ENCODE data around the gene APLP2. TPM values are rescaled to one million over a fixed set of nuclear protein-coding genes. Genes with fewer than 3 reads are reported as not detected.

The APLP2 gene
- total and polyA plus RNA-seq, 2 experiments from 2014 or later, result 322 to 362 TPM

DNA sequence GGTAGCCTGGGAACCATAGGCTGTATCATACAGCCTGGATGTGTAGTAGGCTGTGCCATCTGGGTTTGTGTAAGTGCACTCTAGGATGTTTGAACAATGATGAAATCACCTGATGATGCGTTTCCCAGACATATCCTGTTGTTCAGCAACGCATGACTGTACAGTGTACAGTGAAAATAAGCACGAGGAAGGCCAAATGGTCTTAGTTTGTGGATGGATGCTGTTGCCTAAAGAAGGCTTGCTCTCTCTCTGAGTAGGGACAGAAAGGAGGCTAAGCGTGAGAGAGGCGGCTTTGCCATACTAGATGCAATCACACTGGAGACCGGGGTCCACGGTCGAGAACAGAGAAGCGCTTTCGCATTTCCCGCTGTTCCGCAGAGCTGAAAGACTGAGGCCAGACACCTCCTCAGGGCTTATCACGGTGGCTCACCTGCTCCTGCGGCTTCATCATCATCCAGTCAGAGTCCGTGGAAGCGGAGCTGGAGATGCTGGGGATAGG, 27.6 kb upstream of the APLP2 start (continued):
- TF ChIP-seq, protein P1, sequence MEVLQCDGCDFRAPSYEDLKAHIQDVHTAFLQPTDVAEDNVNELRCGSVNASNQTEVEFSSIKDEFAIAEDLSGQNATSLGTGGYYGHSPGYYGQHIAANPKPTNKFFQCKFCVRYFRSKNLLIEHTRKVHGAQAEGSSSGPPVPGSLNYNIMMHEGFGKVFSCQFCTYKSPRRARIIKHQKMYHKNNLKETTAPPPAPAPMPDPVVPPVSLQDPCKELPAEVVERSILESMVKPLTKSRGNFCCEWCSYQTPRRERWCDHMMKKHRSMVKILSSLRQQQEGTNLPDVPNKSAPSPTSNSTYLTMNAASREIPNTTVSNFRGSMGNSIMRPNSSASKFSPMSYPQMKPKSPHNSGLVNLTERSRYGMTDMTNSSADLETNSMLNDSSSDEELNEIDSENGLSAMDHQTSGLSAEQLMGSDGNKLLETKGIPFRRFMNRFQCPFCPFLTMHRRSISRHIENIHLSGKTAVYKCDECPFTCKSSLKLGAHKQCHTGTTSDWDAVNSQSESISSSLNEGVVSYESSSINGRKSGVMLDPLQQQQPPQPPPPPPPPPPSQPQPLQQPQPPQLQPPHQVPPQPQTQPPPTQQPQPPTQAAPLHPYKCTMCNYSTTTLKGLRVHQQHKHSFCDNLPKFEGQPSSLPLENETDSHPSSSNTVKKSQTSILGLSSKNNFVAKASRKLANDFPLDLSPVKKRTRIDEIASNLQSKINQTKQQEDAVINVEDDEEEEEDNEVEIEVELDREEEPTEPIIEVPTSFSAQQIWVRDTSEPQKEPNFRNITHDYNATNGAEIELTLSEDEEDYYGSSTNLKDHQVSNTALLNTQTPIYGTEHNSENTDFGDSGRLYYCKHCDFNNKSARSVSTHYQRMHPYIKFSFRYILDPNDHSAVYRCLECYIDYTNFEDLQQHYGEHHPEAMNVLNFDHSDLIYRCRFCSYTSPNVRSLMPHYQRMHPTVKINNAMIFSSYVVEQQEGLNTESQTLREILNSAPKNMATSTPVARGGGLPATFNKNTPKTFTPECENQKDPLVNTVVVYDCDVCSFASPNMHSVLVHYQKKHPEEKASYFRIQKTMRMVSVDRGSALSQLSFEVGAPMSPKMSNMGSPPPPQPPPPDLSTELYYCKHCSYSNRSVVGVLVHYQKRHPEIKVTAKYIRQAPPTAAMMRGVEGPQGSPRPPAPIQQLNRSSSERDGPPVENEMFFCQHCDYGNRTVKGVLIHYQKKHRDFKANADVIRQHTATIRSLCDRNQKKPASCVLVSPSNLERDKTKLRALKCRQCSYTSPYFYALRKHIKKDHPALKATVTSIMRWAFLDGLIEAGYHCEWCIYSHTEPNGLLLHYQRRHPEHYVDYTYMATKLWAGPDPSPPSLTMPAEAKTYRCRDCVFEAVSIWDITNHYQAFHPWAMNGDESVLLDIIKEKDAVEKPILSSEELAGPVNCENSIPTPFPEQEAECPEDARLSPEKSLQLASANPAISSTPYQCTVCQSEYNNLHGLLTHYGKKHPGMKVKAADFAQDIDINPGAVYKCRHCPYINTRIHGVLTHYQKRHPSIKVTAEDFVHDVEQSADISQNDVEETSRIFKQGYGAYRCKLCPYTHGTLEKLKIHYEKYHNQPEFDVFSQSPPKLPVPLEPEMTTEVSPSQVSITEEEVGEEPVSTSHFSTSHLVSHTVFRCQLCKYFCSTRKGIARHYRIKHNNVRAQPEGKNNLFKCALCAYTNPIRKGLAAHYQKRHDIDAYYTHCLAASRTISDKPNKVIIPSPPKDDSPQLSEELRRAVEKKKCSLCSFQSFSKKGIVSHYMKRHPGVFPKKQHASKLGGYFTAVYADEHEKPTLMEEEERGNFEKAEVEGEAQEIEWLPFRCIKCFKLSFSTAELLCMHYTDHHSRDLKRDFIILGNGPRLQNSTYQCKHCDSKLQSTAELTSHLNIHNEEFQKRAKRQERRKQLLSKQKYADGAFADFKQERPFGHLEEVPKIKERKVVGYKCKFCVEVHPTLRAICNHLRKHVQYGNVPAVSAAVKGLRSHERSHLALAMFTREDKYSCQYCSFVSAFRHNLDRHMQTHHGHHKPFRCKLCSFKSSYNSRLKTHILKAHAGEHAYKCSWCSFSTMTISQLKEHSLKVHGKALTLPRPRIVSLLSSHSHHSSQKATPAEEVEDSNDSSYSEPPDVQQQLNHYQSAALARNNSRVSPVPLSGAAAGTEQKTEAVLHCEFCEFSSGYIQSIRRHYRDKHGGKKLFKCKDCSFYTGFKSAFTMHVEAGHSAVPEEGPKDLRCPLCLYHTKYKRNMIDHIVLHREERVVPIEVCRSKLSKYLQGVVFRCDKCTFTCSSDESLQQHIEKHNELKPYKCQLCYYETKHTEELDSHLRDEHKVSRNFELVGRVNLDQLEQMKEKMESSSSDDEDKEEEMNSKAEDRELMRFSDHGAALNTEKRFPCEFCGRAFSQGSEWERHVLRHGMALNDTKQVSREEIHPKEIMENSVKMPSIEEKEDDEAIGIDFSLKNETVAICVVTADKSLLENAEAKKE (CRISPR knock-in tag; IDR thresholded peaks at IDR 0.05), result no peak
- TF ChIP-seq NANOG (IDR thresholded peaks at IDR 0.05; ENCODE audit: borderline replicate concordance) (no peak), CREB1 (CRISPR knock-in tag; IDR thresholded peaks at IDR 0.05; ENCODE audit: low read depth) (no peak), JUNB (IDR thresholded peaks at IDR 0.05; ENCODE audit: unreplicated experiment) (no peak), EZH2 (IDR thresholded peaks at IDR 0.05; ENCODE audit: low read depth, unreplicated experiment) (no peak), STAT1 (IDR thresholded peaks at IDR 0.05; ENCODE audit: unreplicated experiment) (no peak), POLR2AphosphoS5 (IDR thresholded peaks at IDR 0.05; ENCODE audit: low read depth) (no peak)
- TF ChIP-seq, protein P2, sequence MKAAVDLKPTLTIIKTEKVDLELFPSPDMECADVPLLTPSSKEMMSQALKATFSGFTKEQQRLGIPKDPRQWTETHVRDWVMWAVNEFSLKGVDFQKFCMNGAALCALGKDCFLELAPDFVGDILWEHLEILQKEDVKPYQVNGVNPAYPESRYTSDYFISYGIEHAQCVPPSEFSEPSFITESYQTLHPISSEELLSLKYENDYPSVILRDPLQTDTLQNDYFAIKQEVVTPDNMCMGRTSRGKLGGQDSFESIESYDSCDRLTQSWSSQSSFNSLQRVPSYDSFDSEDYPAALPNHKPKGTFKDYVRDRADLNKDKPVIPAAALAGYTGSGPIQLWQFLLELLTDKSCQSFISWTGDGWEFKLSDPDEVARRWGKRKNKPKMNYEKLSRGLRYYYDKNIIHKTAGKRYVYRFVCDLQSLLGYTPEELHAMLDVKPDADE (IDR thresholded peaks at IDR 0.05), result no peak

DNA sequence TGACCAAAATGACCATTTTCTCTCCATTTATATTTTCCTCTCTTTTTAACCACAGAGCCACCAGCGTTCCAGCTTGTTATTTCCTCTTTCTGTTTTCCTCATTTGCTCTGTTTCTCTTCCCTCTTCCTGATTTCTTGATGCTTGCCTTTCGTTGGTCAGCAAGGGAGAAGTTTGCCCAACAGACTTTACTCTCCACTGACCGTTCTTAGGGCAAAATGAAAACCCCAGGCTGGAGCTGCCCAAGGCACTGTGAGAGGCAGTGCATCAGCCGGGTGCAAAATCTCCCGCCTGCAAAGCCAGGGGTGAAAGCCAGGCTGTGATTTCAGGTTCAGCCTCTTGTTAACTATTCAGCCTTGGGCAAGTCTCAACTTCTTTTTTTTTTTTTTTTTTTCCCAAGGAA, 26.1 kb upstream of the APLP2 start:
- no peak overlapping the region for H3K4me3 Mint-ChIP-seq
- Histone ChIP-seq H3K4me2 (no peak overlapping the region), H3F3A (replicated peaks; ENCODE audit: low read depth) (no peaks in the 10 kb centered on the region), H3K79me2 (replicated peaks; ENCODE audit: insufficient read depth) (no peaks in the 10 kb centered on the region), H4K20me1 (replicated peaks; ENCODE audit: insufficient read depth) (no peaks in the 10 kb centered on the region), H3K9me2 (ENCODE audit: insufficient read depth) (no peaks in the 10 kb centered on the region), H3K27me3 (ENCODE audit: insufficient read depth) (no peaks in the 10 kb centered on the region), H3K4me3 (no peak overlapping the region), H2AFZ (no peak overlapping the region), H3K36me3 (ENCODE audit: insufficient read depth) (no peaks in the 10 kb centered on the region; the same call in 1 of the 2 replicates), H3K27ac (ENCODE audit: low read depth) (no peak overlapping the region), H3K4me1 (ENCODE audit: insufficient read depth) (no peaks in the 10 kb centered on the region)
- H3K36me3 Mint-ChIP-seq (ENCODE audit: low read depth), result peaks cover 11% of the 10 kb centered on the region; the same call in 2 of the 3 replicates
- H3K9me3 Mint-ChIP-seq, result peaks cover 15% of the 10 kb centered on the region; the same call in 2 of the 3 replicates
- DNase-seq (ENCODE audit: low spot score), result no peak
- H3K27me3 Mint-ChIP-seq (ENCODE audit: insufficient read depth, low read depth, poor library complexity), result peaks cover 7% of the 10 kb centered on the region
- no peak for ATAC-seq
- H3K27ac Mint-ChIP-seq, result no peak overlapping the region
- H3K4me1 Mint-ChIP-seq, result no peaks in the 10 kb centered on the region; the same call in 2 of the 3 replicates
- TF ChIP-seq ZNF114 (CRISPR knock-in tag; IDR thresholded peaks at IDR 0.05) (no peak), NANOG (IDR thresholded peaks at IDR 0.05; ENCODE audit: borderline replicate concordance) (no peak), JUNB (IDR thresholded peaks at IDR 0.05; ENCODE audit: unreplicated experiment) (no peak), CREB1 (CRISPR knock-in tag; IDR thresholded peaks at IDR 0.05; ENCODE audit: low read depth) (no peak), EZH2 (IDR thresholded peaks at IDR 0.05; ENCODE audit: low read depth, unreplicated experiment) (no peak), POLR2AphosphoS5 (IDR thresholded peaks at IDR 0.05; ENCODE audit: low read depth) (no peak), STAT1 (IDR thresholded peaks at IDR 0.05; ENCODE audit: unreplicated experiment) (no peak)
- TF ChIP-seq, protein P2 (IDR thresholded peaks at IDR 0.05), result no peak
- TF ChIP-seq, protein P3, sequence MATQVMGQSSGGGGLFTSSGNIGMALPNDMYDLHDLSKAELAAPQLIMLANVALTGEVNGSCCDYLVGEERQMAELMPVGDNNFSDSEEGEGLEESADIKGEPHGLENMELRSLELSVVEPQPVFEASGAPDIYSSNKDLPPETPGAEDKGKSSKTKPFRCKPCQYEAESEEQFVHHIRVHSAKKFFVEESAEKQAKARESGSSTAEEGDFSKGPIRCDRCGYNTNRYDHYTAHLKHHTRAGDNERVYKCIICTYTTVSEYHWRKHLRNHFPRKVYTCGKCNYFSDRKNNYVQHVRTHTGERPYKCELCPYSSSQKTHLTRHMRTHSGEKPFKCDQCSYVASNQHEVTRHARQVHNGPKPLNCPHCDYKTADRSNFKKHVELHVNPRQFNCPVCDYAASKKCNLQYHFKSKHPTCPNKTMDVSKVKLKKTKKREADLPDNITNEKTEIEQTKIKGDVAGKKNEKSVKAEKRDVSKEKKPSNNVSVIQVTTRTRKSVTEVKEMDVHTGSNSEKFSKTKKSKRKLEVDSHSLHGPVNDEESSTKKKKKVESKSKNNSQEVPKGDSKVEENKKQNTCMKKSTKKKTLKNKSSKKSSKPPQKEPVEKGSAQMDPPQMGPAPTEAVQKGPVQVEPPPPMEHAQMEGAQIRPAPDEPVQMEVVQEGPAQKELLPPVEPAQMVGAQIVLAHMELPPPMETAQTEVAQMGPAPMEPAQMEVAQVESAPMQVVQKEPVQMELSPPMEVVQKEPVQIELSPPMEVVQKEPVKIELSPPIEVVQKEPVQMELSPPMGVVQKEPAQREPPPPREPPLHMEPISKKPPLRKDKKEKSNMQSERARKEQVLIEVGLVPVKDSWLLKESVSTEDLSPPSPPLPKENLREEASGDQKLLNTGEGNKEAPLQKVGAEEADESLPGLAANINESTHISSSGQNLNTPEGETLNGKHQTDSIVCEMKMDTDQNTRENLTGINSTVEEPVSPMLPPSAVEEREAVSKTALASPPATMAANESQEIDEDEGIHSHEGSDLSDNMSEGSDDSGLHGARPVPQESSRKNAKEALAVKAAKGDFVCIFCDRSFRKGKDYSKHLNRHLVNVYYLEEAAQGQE (IDR thresholded peaks at IDR 0.05; ENCODE audit: unreplicated experiment), result no peak

Measured in GM23338 (cell line).